Measurements from ENCODE around the gene HERC5.

- TF ChIP-seq CTCF (IDR thresholded peaks at IDR 0.05) (no peak), ZFX (IDR thresholded peaks at IDR 0.05; ENCODE audit: borderline replicate concordance) (no peak)
These were observed 9.4 kb upstream of the HERC5 start for GRCh38 chr4:88447371-88448095.

All from 22Rv1 (cell line).